ENCODE results near the gene SLC6A19. TPM values are rescaled to one million over a fixed set of nuclear protein-coding genes. Genes with fewer than 3 reads are reported as not detected.

Gene SLC6A19
- total and polyA plus RNA-seq, 10 of the 15 experiments (the other 5 are each of a cell fraction or from before 2014, with no cell fraction given), result 0.01 to 0.03 TPM; not detected in 8

DNA sequence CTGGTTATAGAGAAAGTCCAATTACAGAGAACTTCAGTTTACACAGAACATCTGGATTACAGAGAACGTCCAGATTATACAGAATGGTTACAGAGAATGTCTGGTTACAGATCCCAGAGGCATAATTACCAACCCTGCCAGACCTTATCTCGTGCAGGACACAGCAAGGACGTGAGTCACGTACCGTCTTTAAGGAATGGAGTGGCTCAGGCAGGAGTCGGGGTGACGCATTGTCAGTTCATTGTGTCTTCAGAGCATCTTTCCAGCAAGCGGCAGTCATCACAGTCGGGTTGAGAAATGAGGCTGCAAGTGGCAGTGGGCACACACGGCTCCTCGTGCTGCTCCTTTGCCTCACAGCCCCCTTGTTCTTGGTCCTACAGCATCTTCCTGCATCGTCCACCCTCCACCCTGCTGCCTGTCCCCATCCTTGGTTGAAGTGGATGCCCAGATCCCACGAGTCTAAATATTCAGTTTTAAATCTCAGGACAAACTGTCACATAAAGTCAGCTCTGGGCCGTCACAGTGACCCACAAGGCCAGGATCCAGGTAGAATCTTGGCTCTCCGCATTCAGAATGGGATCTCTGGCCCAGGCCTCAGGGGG is 30.0 kb upstream of the SLC6A19 start:
- ChIA-PET CTCF (interaction anchor here (1.5 kb wide), 1 partner anchor 473 kb away, joined by 5 read pairs; no protein-coding TSS in a partner anchor), RAD21 (ENCODE audit: unreplicated experiment) (no interaction called here), SMC1A (ENCODE audit: uncharacterized antibody, unreplicated experiment) (no interaction called here), POLR2A (no interaction called here)
- H3K36me3 ChIP-seq (ENCODE audit: control insufficient read depth in 2 of 2, insufficient read depth in 2 of 2, low read length in 1 of 2), result no peaks in the 10 kb centered on the region
- intact Hi-C loops (cut with micrococcal nuclease; ENCODE audit: unreplicated experiment), result no loop called here
- no peak overlapping the region for H3K4me3 ChIP-seq
- in situ Hi-C loops (cut with MboI), result no loop called here
- H3K27ac ChIP-seq (ENCODE audit: control insufficient read depth, insufficient read depth), result no peak overlapping the region
- no TSS peak for BruUV-seq (replicated peaks)
- peaks cover 3% of the 10 kb centered on the region for H3K4me1 ChIP-seq (ENCODE audit: control insufficient read depth, insufficient read depth, low read length)
- no peaks in the 10 kb centered on the region; a peak in 1 of 4 replicates for H3K27me3 ChIP-seq (replicated peaks in 1 of 2; ENCODE audit: control insufficient read depth in 2 of 2, insufficient read depth in 2 of 2, low read length in 1 of 2)
- H3K9ac ChIP-seq (ENCODE audit: control insufficient read depth, insufficient read depth, low read length), result no peak overlapping the region
- ATAC-seq (no peak), FAIRE-seq (no peak), DNase-seq (ENCODE audit: low read depth, low spot score) (no peak)
- no peaks in the 10 kb centered on the region for H3K79me2 ChIP-seq (ENCODE audit: control insufficient read depth, insufficient read depth, low read length)
- no peak overlapping the region for H3K4me2 ChIP-seq (ENCODE audit: control insufficient read depth, insufficient read depth)
- H4K20me1 ChIP-seq (ENCODE audit: control insufficient read depth, insufficient read depth), result no peaks in the 10 kb centered on the region
- H2AFZ ChIP-seq (ENCODE audit: control insufficient read depth, low read depth, low read length), result no peak overlapping the region
- 38% methylated on average over 15 of the region's 15 CpGs for WGBS (ENCODE audit: insufficient coverage, insufficient replicate concordance, low lambda C conversion rate, missing lambda C conversion rate)
- H3K9me3 ChIP-seq (replicated peaks; ENCODE audit: control insufficient read depth, insufficient read depth, low read length), result no peaks in the 10 kb centered on the region
- TF ChIP-seq ZNF24 (IDR thresholded peaks at IDR 0.05) (no peak), POLR2AphosphoS2 (IDR thresholded peaks at IDR 0.05; ENCODE audit: low read depth, low read length) (no peak), CHD1 (IDR thresholded peaks at IDR 0.05; ENCODE audit: low read depth, low read length) (no peak), ZBED1 (IDR thresholded peaks at IDR 0.05; ENCODE audit: borderline replicate concordance) (no peak), FOXM1 (IDR thresholded peaks at IDR 0.05; ENCODE audit: low read depth, low read length) (no peak), RCOR1 (conservative IDR thresholded peaks at IDR 0.05; ENCODE audit: low read depth, low read length) (no peak), RAD21 (IDR thresholded peaks at IDR 0.05; ENCODE audit: insufficient read depth, low read depth, low read length) (no peak), ATF7 (IDR thresholded peaks at IDR 0.05; ENCODE audit: low read depth) (no peak)

DNA sequence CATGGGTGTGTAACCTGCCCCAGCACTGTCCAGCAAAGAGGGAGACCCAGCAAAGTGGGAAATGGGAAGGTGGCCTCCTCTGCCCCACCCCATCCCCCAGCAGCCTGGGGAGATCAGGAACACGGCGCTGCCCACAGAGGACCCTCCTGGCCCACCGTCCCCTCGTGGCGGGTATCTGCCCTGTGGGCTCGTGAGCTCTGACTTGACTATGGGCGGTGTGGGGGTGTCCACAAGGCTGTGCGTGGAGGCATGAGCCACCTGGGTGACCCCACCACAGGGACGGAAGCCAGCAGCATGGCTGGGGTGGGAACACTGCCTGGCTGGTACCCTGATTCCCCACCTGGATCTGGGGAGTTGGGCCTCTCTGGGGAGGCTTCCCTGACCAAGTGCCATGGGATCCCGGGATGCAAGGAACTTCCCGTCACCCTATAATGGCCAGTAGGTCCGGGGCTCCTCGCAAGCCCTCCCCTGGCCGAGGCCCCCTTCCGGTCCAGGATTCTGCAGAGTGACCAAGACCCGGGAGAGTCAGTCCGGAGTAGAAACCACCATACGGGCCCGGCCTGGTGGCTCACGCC is 29.3 kb upstream of the SLC6A19 start:
- 81% methylated on average over 20 of the region's 20 CpGs for WGBS (ENCODE audit: insufficient coverage, insufficient replicate concordance, low lambda C conversion rate, missing lambda C conversion rate)
- no peak for DNase-seq (ENCODE audit: low read depth, low spot score)
- ChIA-PET SMC1A (ENCODE audit: uncharacterized antibody, unreplicated experiment) (no interaction called here), CTCF (interaction anchor here (1.1 to 1.4 kb wide), 3 partner anchors 9 to 473 kb away, joined by 6 to 8 read pairs (median 6); no protein-coding TSS in a partner anchor), RAD21 (ENCODE audit: unreplicated experiment) (no interaction called here), POLR2A (no interaction called here)
- H3K27ac ChIP-seq (ENCODE audit: control insufficient read depth, insufficient read depth), result no peak overlapping the region
- H3K79me2 ChIP-seq (ENCODE audit: control insufficient read depth, insufficient read depth, low read length), result no peaks in the 10 kb centered on the region
- H3K27me3 ChIP-seq (replicated peaks in 1 of 2; ENCODE audit: control insufficient read depth in 2 of 2, insufficient read depth in 2 of 2, low read length in 1 of 2), result no peaks in the 10 kb centered on the region
- no peaks in the 10 kb centered on the region for H3K9me3 ChIP-seq (replicated peaks; ENCODE audit: control insufficient read depth, insufficient read depth, low read length)
- no peaks in the 10 kb centered on the region for H4K20me1 ChIP-seq (ENCODE audit: control insufficient read depth, insufficient read depth)
- FAIRE-seq, result no peak
- intact Hi-C loops (cut with micrococcal nuclease; ENCODE audit: unreplicated experiment) (no loop called here), in situ Hi-C loops (cut with MboI) (no loop called here)
- no peak for ATAC-seq
- no TSS peak for BruUV-seq (replicated peaks)
- no peak overlapping the region for H3K4me2 ChIP-seq (ENCODE audit: control insufficient read depth, insufficient read depth)
- H3K4me1 ChIP-seq (ENCODE audit: control insufficient read depth, insufficient read depth, low read length), result peaks cover 3% of the 10 kb centered on the region
- H3K9ac ChIP-seq (ENCODE audit: control insufficient read depth, insufficient read depth, low read length), result no peak overlapping the region
- H2AFZ ChIP-seq (ENCODE audit: control insufficient read depth, low read depth, low read length), result no peak overlapping the region
- no peak overlapping the region for H3K4me3 ChIP-seq
- no peaks in the 10 kb centered on the region for H3K36me3 ChIP-seq (ENCODE audit: control insufficient read depth in 2 of 2, insufficient read depth in 2 of 2, low read length in 1 of 2)
- no peak for TF ChIP-seq FOXK2 (IDR thresholded peaks at IDR 0.05)
- no peak for TF ChIP-seq BACH1 (IDR thresholded peaks at IDR 0.05; ENCODE audit: borderline replicate concordance)
- no peak for TF ChIP-seq ZNF384 (IDR thresholded peaks at IDR 0.05; ENCODE audit: borderline replicate concordance, low read depth, low read length)
- no peak for TF ChIP-seq MLLT1 (IDR thresholded peaks at IDR 0.05)
- TF ChIP-seq IRF4 (IDR thresholded peaks at IDR 0.05; ENCODE audit: low read depth, low read length), result no peak
- no peak for TF ChIP-seq TARDBP (IDR thresholded peaks at IDR 0.05; ENCODE audit: borderline replicate concordance)
- TF ChIP-seq FOS (IDR thresholded peaks at IDR 0.05; ENCODE audit: borderline replicate concordance, extremely low read depth, insufficient read length), result no peak
- TF ChIP-seq GATAD2B (conservative IDR thresholded peaks at IDR 0.05; ENCODE audit: low read depth), result no peak
- TF ChIP-seq, protein P1, sequence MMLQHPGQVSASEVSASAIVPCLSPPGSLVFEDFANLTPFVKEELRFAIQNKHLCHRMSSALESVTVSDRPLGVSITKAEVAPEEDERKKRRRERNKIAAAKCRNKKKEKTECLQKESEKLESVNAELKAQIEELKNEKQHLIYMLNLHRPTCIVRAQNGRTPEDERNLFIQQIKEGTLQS (IDR thresholded peaks at IDR 0.05; ENCODE audit: borderline replicate concordance, extremely low read depth, low read depth, low read length), result no peak
- no peak for TF ChIP-seq PAX8 (IDR thresholded peaks at IDR 0.05)

Measured in GM12878 (cell line).